Fibroblast of skin of abdomen (primary cell): Measurements from ENCODE around the gene WDR5B.
"Not testable (repeated sequence)": the region's sequence is repeated elsewhere in the genome, so short reads cannot be mapped to it uniquely, and the experiment has no call there.

Experiments
- DNase-seq: peaks from one replicate; pipeline ENCODE4 v3.0.0-alpha.2; 2013

The WDR5B gene

GRCh38 chr3:122365582-122366378, 50.1 kb downstream of the WDR5B start:
- not testable (repeated sequence) for DNase-seq

- no peak for DNase-seq
These were observed 50.8 kb downstream of the WDR5B start for GRCh38 chr3:122365073-122365472.

DNA sequence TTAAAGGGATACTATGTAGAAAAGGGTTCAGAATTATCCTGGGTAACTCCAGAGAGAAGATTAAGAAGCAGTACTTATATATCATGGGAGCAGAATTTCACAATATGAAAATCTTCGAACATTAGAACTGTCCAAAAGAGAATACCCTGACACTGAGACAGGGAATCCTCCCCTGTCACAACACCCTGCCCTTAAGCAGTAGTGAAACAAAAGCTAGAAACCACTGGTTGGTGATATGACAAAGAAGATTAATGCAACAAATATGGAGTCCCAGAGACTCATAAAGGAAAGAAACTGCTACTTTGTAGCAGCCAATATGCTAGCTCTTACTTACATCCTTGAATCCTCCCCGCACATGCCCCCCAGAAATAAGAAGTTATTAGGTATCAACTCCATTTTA, 51.4 kb downstream of the WDR5B start:
- DNase-seq: no peak
